ENCODE results near the gene SDHAF3.
"Not testable (repeated sequence)": the region's sequence is repeated elsewhere in the genome, so short reads cannot be mapped to it uniquely, and the experiment has no call there.

SDHAF3 gene

GRCh38 chr7:97123115-97123514 lies 5.6 kb downstream of the SDHAF3 start:
- DNase-seq (ENCODE audit: low read depth, low spot score): not testable (repeated sequence)

- DNase-seq (ENCODE audit: low read depth, low spot score): no peak
These were observed 9.1 kb downstream of the SDHAF3 start for GRCh38 chr7:97126483-97127171.

DNA sequence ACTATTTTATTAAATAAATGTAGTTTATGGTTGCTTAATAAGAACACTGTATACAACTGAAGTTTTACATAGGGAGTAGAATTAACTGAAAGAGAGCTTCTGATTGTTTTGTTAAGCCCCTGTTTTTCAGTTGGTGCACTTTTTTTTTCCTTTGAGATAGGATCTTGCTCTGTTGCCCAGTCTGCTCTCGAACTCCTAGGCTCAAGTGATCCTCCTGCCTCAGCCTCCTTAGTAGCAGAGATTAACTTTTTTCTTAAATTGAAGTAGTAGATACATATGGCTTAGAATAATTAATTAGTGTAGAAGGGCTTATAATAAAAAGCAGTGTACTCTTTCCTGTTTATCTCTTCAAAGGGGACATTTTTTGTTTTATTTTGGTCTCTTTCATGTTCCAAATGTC lies 11.2 kb downstream of the SDHAF3 start:
- DNase-seq (ENCODE audit: low read depth, low spot score): no peak

- no peak for DNase-seq (ENCODE audit: low read depth, low spot score)
These were observed 13.1 kb downstream of the SDHAF3 start for GRCh38 chr7:97130417-97131139.

DNA sequence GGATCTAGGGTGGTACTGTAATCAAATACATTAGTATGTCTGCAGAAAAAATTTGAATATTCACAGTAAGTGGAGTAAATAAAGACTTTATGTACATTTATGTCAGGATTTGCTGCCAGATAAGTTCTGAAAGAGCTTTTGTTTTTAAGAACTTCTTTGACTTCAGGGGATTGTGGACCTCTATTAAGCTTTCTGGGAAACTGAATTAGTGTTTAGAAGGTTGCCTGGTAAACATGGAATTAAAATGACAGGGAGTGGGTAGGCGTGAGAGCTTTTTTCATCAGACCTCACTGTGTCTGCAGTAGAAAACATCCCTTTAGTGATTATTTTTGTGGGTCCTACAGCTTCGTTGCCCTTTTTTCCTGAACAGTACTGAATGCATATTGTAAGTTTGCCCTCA lies 15.7 kb downstream of the SDHAF3 start:
- no peak for DNase-seq (ENCODE audit: low read depth, low spot score)

DNA sequence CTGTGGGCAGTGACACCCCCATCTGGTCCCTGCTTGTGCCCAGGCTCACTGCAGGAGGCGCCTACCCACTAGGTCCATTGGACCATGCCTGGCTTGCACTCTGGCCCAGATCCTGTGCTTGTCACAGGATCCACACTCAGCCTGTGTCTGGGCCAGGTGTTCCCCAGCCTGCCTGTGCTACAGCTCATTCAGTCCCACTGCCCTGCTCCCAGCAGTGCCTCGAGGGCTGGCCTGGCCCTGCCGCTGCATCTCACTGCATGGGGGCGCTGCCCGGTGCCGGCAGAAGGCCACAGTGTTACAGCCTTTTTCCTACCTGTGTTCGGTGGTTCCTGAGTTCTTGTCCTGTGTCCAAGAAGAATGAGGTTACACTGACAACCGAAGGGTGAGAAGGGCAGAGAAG lies 21.3 kb downstream of the SDHAF3 start:
- no peak for DNase-seq (ENCODE audit: low read depth, low spot score)

DNA sequence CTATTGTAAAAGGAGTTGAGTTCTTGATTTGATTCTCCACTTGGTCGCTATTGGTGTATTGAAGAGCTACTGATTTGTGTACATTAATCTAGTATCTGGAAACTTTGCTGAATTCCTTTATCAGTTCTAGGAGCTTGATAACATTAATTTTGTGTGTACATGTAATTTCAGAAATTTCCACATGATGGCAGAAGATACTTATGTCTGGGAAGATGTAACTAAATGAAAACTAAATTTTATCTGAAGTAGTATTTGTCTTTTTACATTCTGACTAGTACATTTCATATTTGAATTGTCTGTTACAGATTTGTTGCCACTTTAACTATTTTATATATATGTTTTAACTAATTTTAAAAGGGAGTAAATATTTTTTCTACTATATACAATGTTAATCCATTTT lies 27.6 kb downstream of the SDHAF3 start:
- peak; percentile 40 for DNase-seq (ENCODE audit: low read depth, low spot score)

GRCh38 chr7:97149843-97150242 lies 32.3 kb downstream of the SDHAF3 start:
- DNase-seq (ENCODE audit: low read depth, low spot score): no peak

DNA sequence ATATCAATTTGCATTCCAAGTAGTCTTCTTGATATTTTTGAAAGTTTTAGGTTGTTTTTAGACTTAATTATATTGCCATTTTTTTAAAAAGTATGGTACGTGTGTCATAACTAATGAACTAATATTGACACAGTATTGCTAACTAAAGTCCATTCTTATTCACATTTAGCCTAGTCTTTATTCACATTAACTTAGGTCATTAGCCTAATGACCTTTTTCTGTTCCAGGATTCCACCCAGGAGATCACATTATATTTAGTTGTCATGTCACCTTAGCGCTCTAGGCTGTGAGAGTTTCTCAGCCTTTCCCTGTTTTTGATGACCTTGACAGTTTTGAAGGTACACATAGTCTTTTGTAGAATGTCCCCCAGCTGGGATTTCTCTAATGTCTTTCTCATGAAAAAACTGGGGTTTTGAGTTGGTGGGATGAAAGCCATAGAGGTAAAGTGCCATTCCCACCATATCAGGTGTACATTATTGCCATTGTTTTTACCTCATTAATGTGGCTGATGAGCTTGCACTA lies 38.5 kb downstream of the SDHAF3 start:
- no peak for DNase-seq (ENCODE audit: low read depth, low spot score)

- DNase-seq (ENCODE audit: low read depth, low spot score): not testable (repeated sequence)
These were observed 42.5 kb downstream of the SDHAF3 start for GRCh38 chr7:97159984-97160383.

- DNase-seq (ENCODE audit: low read depth, low spot score): not testable (repeated sequence)
These were observed 44.1 kb downstream of the SDHAF3 start for GRCh38 chr7:97161609-97162008.

DNA sequence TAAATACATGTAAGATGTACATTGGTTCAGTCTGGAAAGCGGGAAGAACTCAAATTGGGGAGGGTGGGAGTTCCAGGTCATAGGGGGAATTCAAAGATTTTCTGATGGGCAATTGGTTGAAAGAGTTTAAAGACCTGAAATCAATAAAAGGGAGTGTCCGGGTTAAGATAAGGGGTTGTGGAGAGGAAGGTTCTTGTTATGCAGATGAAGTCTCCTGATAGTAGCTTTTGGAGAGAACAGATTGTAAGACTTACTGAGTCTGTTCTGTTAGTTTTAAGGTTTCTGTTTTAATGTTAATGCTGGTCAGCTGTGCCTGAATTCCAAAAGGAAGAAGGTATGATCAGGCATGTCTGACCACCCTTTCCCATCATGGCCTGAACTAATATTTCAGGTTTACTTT lies 48.8 kb downstream of the SDHAF3 start:
- DNase-seq (ENCODE audit: low read depth, low spot score): no peak

GRCh38 chr7:97167176-97167575 lies 49.7 kb downstream of the SDHAF3 start:
- no peak for DNase-seq (ENCODE audit: low read depth, low spot score)

- no peak for DNase-seq (ENCODE audit: low read depth, low spot score)
These were observed 50.3 kb downstream of the SDHAF3 start for GRCh38 chr7:97167749-97168148.

DNA sequence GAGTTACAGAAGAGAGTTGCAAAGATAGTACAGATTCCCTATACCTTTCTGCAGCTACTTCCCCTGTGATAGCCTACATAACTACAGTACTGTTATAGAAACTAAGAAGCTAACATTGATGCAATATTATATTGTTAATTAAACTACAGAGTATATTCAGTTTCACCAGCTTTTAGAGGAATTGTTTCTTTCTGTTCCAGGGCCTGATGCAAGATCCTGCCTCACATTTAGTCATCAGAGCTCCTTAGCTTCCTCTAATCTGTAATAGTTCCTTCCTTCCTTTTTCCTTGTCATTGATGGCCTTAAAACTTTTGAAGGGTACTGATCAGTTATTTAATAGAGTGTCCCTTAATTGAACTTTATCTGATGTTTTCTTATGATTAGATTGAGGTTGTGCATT lies 56.8 kb downstream of the SDHAF3 start:
- DNase-seq (ENCODE audit: low read depth, low spot score): no peak

DNA sequence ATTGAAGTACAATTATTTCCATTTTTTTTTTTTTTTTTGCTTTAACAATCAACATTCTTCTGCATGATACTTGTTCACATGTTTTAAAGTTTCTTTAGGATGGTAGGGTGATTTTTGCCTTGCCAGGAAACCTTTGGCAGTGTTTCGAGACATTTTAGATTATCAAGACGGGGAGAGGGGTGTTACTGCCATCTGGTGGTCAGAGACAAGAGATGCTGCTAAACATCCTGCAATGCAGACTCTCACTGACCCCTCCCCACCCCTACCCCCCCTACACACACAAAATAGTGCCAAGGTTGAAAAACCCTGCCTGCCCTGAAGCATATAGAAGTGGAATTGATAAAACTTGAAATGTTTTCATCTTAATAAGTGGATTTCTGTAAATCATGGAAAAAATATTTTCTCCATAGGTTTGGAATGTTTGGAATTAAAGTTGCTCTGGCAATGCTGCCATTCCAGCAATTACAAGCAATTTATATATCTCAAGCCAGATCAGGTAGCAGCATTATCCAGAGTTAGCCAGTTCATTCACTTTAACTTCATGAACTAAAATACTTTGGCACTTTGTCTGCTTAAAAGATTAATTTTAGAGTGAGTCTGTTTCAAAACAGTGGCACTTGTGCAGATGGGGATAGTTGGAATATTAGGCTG lies 62.1 kb downstream of the SDHAF3 start:
- DNase-seq (ENCODE audit: low read depth, low spot score): peak; percentile 79

- DNase-seq (ENCODE audit: low read depth, low spot score): peak; percentile 63
These were observed 69.6 kb downstream of the SDHAF3 start for GRCh38 chr7:97187067-97187466.

DNA sequence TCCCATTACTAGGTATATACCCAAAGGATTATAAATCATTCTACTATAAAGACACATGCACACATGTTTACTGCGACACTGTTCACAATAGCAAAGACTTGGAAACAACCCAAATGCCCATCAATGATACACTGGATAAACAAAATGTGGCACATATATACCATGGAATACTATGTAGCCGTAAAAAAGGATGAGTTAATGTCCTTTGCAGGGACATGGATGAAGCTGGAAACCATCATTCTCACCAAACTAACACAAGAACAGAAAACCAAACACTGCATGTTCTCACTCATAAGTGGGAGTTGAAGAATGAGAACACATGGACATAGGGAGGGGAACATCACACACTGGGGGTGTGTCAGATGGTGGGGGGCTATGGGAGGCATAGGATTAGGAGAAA lies 78.7 kb downstream of the SDHAF3 start:
- DNase-seq (ENCODE audit: low read depth, low spot score): not testable (repeated sequence)

DNA sequence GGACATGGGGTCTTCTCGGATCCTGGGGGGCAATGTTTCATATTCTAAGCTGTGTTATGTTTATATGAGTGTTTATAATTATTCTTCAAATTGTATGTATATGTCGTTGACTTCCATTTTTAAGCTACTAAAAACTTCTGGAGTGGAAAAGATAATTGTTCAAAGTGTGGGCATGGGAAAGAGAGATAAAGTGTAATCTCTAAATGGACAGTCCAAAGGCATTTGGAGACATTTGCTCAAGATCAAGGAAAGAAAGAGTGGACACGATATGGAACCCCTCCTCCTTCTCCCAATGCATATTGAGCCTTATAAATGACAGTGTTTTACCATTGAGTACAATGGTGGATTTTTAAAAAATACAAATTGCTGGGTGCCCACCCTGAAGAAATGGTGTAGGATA lies 81.1 kb downstream of the SDHAF3 start:
- DNase-seq (ENCODE audit: low read depth, low spot score): no peak

- DNase-seq (ENCODE audit: low read depth, low spot score): no peak
These were observed 82.5 kb downstream of the SDHAF3 start for GRCh38 chr7:97200018-97200417.

- DNase-seq (ENCODE audit: low read depth, low spot score): no peak
These were observed 86.5 kb downstream of the SDHAF3 start for GRCh38 chr7:97203957-97204356.

DNA sequence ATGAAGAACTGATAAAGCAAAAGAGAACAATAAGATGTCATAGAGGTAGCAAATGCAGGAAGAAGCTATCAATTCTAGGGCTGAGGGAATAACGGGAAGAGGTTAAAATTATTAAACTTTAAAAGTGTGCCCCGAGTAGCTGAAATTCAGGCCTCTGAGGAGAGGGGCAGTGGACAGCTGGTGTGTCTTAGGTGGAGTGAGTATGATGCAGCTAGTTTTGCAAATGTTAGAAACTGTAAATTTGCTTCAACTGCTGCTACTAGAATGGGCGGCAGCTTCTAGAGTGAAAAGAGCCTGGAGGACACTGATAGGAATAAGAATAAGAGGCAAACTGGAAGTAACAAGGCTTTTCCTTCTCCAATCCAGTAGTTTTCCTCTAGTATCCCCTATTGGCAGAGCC lies 87.3 kb downstream of the SDHAF3 start:
- DNase-seq (ENCODE audit: low read depth, low spot score): no peak

- DNase-seq (ENCODE audit: low read depth, low spot score): no peak
These were observed 98.1 kb downstream of the SDHAF3 start for GRCh38 chr7:97215556-97215955.
